ENCODE data around the gene WWOX.

DNA sequence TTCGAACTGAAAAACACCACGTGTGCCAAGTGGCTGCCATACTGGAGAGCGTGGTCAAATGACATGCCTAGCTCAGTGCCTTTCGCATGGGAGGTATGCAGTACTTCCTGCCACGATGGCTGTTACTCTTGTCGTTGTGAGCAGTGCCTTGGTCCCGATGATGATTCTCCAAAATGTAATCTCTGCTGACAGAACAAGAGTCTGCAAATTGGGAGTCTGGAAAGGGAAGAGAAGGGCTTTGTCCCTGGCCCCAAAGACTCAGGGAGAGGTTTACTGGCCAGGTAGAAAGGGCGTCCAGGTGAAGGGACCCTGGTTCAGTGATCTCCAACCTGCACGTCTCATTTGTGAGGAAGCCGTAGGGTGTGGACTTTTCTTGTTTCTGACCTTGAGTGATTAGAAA, 336.6 kb downstream of the WWOX start:
- TF ChIP-seq, protein P1, sequence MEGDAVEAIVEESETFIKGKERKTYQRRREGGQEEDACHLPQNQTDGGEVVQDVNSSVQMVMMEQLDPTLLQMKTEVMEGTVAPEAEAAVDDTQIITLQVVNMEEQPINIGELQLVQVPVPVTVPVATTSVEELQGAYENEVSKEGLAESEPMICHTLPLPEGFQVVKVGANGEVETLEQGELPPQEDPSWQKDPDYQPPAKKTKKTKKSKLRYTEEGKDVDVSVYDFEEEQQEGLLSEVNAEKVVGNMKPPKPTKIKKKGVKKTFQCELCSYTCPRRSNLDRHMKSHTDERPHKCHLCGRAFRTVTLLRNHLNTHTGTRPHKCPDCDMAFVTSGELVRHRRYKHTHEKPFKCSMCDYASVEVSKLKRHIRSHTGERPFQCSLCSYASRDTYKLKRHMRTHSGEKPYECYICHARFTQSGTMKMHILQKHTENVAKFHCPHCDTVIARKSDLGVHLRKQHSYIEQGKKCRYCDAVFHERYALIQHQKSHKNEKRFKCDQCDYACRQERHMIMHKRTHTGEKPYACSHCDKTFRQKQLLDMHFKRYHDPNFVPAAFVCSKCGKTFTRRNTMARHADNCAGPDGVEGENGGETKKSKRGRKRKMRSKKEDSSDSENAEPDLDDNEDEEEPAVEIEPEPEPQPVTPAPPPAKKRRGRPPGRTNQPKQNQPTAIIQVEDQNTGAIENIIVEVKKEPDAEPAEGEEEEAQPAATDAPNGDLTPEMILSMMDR (conservative IDR thresholded peaks at IDR 0.05 in 1 of 2, IDR thresholded peaks at IDR 0.05 in 1 of 2; ENCODE audit: extremely low read depth in 1 of 2, insufficient read depth in 1 of 2, low read depth in 1 of 2, low read length in 2 of 2), result no peak
- TF ChIP-seq EZH2 (IDR thresholded peaks at IDR 0.05; ENCODE audit: borderline replicate concordance, low read length), result no peak

Measured in mammary epithelial cell (primary cell).